MM.1S (cell line): ENCODE data around the gene ALDH18A1.

Experiments
- DNase-seq: peaks from one replicate; pipeline ENCODE4 v3.0.0-alpha.2; 2015
- H2AFZ ChIP-seq: fragments of 300-600 bp; sonication (generic); 2 replicates; pipeline ENCODE4 v1.6.0; 2016; ENCODE audit warnings: antibody characterized with exemption, low read length
- H3F3A ChIP-seq: fragments of 300-600 bp; sonication (generic); 2 replicates; pipeline ENCODE4 v1.6.1; 2016; ENCODE audit warnings: mild to moderate bottlenecking, antibody characterized with exemption, low read length, moderate library complexity, mixed read lengths; ENCODE audit not compliant: insufficient read depth
- H3K27ac ChIP-seq: fragments of 300-600 bp; sonication (generic); 2 replicates; pipeline ENCODE4 v1.5.1; 2016; ENCODE audit warnings: mild to moderate bottlenecking, low read length
- H3K27me3 ChIP-seq: fragments of 300-600 bp; sonication (generic); replicated peaks from 2 replicates; pipeline ENCODE4 v1.6.0; 2016; ENCODE audit warnings: low read length; ENCODE audit not compliant: insufficient read depth
- H3K36me3 ChIP-seq: fragments of 300-600 bp; sonication (generic); replicated peaks from 2 replicates; pipeline ENCODE4 v1.6.1; 2016; ENCODE audit warnings: mild to moderate bottlenecking, low read length, mixed read lengths; ENCODE audit not compliant: insufficient read depth
- H3K4me1 ChIP-seq: fragments of 300-600 bp; sonication (generic); 2 replicates; pipeline ENCODE4 v1.6.1; 2016; ENCODE audit warnings: low read length, mixed read lengths
- H3K4me2 ChIP-seq: fragments of 300-600 bp; sonication (generic); 2 replicates; pipeline ENCODE4 v1.6.0; 2016; ENCODE audit warnings: low read depth, low read length
- H3K4me3 ChIP-seq: fragments of 300-600 bp; sonication (generic); 2 replicates; pipeline ENCODE4 v1.5.1; 2016; ENCODE audit warnings: low read length, mixed read lengths
- H3K79me2 ChIP-seq: fragments of 300-600 bp; sonication (generic); 2 replicates; pipeline ENCODE4 v1.6.1; 2016; ENCODE audit warnings: mixed run types, low read length, mixed read lengths
- H3K9ac ChIP-seq: fragments of 300-600 bp; sonication (generic); 2 replicates; pipeline ENCODE4 v1.6.1; 2016; ENCODE audit warnings: low read length, mixed read lengths
- H3K9me2 ChIP-seq: fragments of 300-600 bp; sonication (generic); replicated peaks from 2 replicates; pipeline ENCODE4 v1.6.1; 2016; ENCODE audit warnings: mild to moderate bottlenecking, low read length, mixed read lengths; ENCODE audit not compliant: insufficient read depth
- H3K9me3 ChIP-seq: fragments of 300-600 bp; sonication (generic); replicated peaks from 2 replicates; pipeline ENCODE4 v1.6.1; 2016; ENCODE audit warnings: mild to moderate bottlenecking, low read length, mixed read lengths; ENCODE audit not compliant: insufficient read depth
- H4K20me1 ChIP-seq: fragments of 300-600 bp; sonication (generic); 2 replicates; pipeline ENCODE4 v1.6.1; 2016; ENCODE audit warnings: mild to moderate bottlenecking, low read length, moderate library complexity, mixed read lengths; ENCODE audit not compliant: insufficient read depth
- CTCF ChIP-seq: fragments of 300-600 bp; sonication (generic); IDR thresholded peaks from 2 replicates; pipeline ENCODE4 v1.5.1; 2016; ENCODE audit warnings: antibody characterized with exemption, low read length, mixed read lengths
- EZH2 ChIP-seq: fragments of 300-600 bp; sonication (generic); optimal IDR thresholded peaks from 2 replicates; pipeline ENCODE3; 2017; ENCODE audit warnings: low read depth, mild to moderate bottlenecking, antibody characterized with exemption, low read length, mixed read lengths
- EZH2phosphoT487 ChIP-seq: fragments of 300-600 bp; sonication (generic); IDR thresholded peaks from 2 replicates; pipeline ENCODE4 v1.6.1; 2018; ENCODE audit warnings: antibody characterized with exemption, low read length

ALDH18A1 gene

GRCh38 chr10:95663496-95663895, 7.0 kb upstream of the ALDH18A1 start:
- Histone ChIP-seq H3K9me2 (no peaks in the 10 kb centered on the region), H3K79me2 (no peaks in the 10 kb centered on the region), H3K4me3 (no peak overlapping the region), H3K27me3 (no peaks in the 10 kb centered on the region), H3F3A (no peaks in the 10 kb centered on the region), H3K9me3 (no peaks in the 10 kb centered on the region), H3K9ac (no peak overlapping the region), H4K20me1 (no peaks in the 10 kb centered on the region), H3K27ac (no peak overlapping the region), H3K4me1 (no peaks in the 10 kb centered on the region), H3K4me2 (no peak overlapping the region), H2AFZ (no peak overlapping the region), H3K36me3 (no peaks in the 10 kb centered on the region)
- TF ChIP-seq EZH2 (no peak), CTCF (no peak), EZH2phosphoT487 (no peak)
- no peak for DNase-seq

GRCh38 chr10:95661818-95662217, 5.3 kb upstream of the ALDH18A1 start:
- TF ChIP-seq CTCF: no peak
- no peak for TF ChIP-seq EZH2phosphoT487
- TF ChIP-seq EZH2: no peak
- no peaks in the 10 kb centered on the region for H3K27me3 ChIP-seq
- no peak overlapping the region for H2AFZ ChIP-seq
- DNase-seq: no peak
- H3K4me3 ChIP-seq: no peak overlapping the region
- no peaks in the 10 kb centered on the region for H3K4me1 ChIP-seq
- no peak overlapping the region for H3K27ac ChIP-seq
- H3K9me3 ChIP-seq: no peaks in the 10 kb centered on the region
- H3F3A ChIP-seq: no peaks in the 10 kb centered on the region
- H3K9me2 ChIP-seq: no peaks in the 10 kb centered on the region
- no peak overlapping the region for H3K4me2 ChIP-seq
- no peaks in the 10 kb centered on the region for H3K36me3 ChIP-seq
- H4K20me1 ChIP-seq: no peaks in the 10 kb centered on the region
- H3K9ac ChIP-seq: no peak overlapping the region
- no peaks in the 10 kb centered on the region for H3K79me2 ChIP-seq

- no peak overlapping the region for H2AFZ ChIP-seq
- no peaks in the 10 kb centered on the region for H3K9me3 ChIP-seq
- TF ChIP-seq EZH2phosphoT487 (no peak), CTCF (no peak), EZH2 (no peak)
- peaks cover 4% of the 10 kb centered on the region for H3K4me1 ChIP-seq
- DNase-seq: no peak
- no peak overlapping the region for H3K4me3 ChIP-seq
- no peak overlapping the region for H3K9ac ChIP-seq
- H3K4me2 ChIP-seq: no peak overlapping the region
- no peak overlapping the region for H3K27ac ChIP-seq
- H3K36me3 ChIP-seq: no peaks in the 10 kb centered on the region
- H3K9me2 ChIP-seq: no peaks in the 10 kb centered on the region
- peaks cover 11% of the 10 kb centered on the region for H3K79me2 ChIP-seq
- no peaks in the 10 kb centered on the region for H3F3A ChIP-seq
- H3K27me3 ChIP-seq: no peaks in the 10 kb centered on the region
- no peaks in the 10 kb centered on the region for H4K20me1 ChIP-seq
These were observed 3.8 kb upstream of the ALDH18A1 start for GRCh38 chr10:95660283-95660682.
